Pancreas (tissue), 10 donors: ENCODE measurements around the gene NF1. TPM values are rescaled to one million over a fixed set of nuclear protein-coding genes. Genes with fewer than 3 reads are reported as not detected.

ENCODE experiments used
- ATAC-seq, 4 donors: fragments of 200-7000 bp; cut with Tn5 transposase; one replicate each; pipeline versions ENCODE4 v1.8.0 to v1.9.1; 2020; ENCODE audit warnings: mild to moderate bottlenecking in 4 of 4, moderate library complexity in 4 of 4
- DNase-seq, 6 donors: peaks; one replicate each; pipeline ENCODE4 v3.0.0-alpha.2; 2020
- FAIRE-seq: peaks from 2 replicates; lab custom pipeline; 2012; peaks lifted over from hg19 to GRCh38; lab: Jason Lieb, UNC
- H3K27ac ChIP-seq, 4 donors: fragments of 200-600 bp; sonication (generic); 1 replicate in 3 of 4; 2 replicates in 1 of 4; pipeline versions ENCODE4 v1.5.0 to v1.8.0; 2020
- H3K27me3 ChIP-seq, 4 donors: fragments of 200-600 bp; one replicate each; pipeline ENCODE4 v1.8.0; 2021
- H3K36me3 ChIP-seq, 3 donors: fragments of 200-600 bp; sonication (generic) in 1 of 3; one replicate each; pipeline versions ENCODE4 v1.5.0 to v1.8.0; 2020 to 2021
- H3K4me1 ChIP-seq, 3 donors: fragments of 200-600 bp; one replicate each; pipeline ENCODE4 v1.8.0; 2021
- H3K4me3 ChIP-seq, 4 donors: fragments of 200-600 bp; sonication (generic) in 2 of 4; one replicate each; pipeline versions ENCODE4 v1.5.0 to v1.8.0; 2020 to 2021
- H3K9me3 ChIP-seq, 4 donors: fragments of 200-600 bp; one replicate each; pipeline ENCODE4 v1.8.0; 2021
- CTCF ChIP-seq, 4 donors: fragments of 200-600 bp; sonication (generic) in 3 of 4; IDR thresholded peaks; one replicate each; pipeline versions ENCODE4 v1.5.0 to v1.8.0; 2021; ENCODE audit warnings: antibody characterized with exemption in 4 of 4
- WGBS, 2 donors: extraction: QIAGEN DNeasy Blood & Tissue Kit; methylation state at CpG; one replicate each; pipeline ENCODE4 v1.1.7; 2013; 5-methylcytosine and 5-hydroxymethylcytosine counted together
- intact Hi-C, 3 donors: fragments of 100-400 bp; cut with DNase I; formaldehyde crosslinking; loops; one replicate each; pipeline versions ENCODE4 v1.11.1 to v1.14.2; 2022
- polyA plus RNA-seq, 2 donors: library from polyadenylated mRNA; stranded (reverse); fragments of 200-250 nt; gene quantifications; one replicate each; pipeline ENCODE4 v1.2.3, GENCODE V29; 2013
- total RNA-seq, 6 donors: library from RNA; stranded (reverse); fragmentation: NEBNext Ultra II Directional in 4 of 6; extraction: Animal tissue kit (Norgen Biotek cat#: 25700) in 4 of 6; gene quantifications; one replicate each; pipeline versions ENCODE4 v1.2.1 to v1.2.4, GENCODE V29; 2021 to 2023
- donor health status: healthy with polysubstance abuse.
- donor health status: DM: no; HTN: no; CAD: no; lungs with moderate emphysema.
- donor health status: DM: no; HTN: no; CAD: no.
- donor health status: control.
- donor health status: control.
- donor health status: Bipolar disorder and iron deficiency.
- donor health status: DM: yes; HTN: yes; CAD: no.
- donor health status: DM: no; HTN: no; CAD: no.
- donor health status: DM: no; HTN: no; CAD: no.
- donor health status: DM: yes; HTN: yes; CAD: no.

NF1 gene
- total and polyA plus RNA-seq, 8 donors, result 6.6 to 38.4 (median 27.8) TPM

GRCh38 chr17:31357091-31357490 is 262.3 kb downstream of the NF1 start:
- Histone ChIP-seq H3K27ac (no peak overlapping the region), H3K9me3 (no peaks in the 10 kb centered on the region), H3K36me3 (peaks cover 2 to 30% (median 6%) of the 10 kb centered on the region in 3 donors), H3K4me1 (no peaks in the 10 kb centered on the region), H3K4me3 (no peak overlapping the region), H3K27me3 (no peaks in the 10 kb centered on the region)
- intact Hi-C loops, result no loop called here
- DNase-seq (no peak), FAIRE-seq (no peak), ATAC-seq (no peak)
- TF ChIP-seq CTCF (IDR thresholded peaks at IDR 0.05), result no peak
- WGBS, 2 donors, result 65 to 66% methylated on average over 2 of the region's 2 CpGs

GRCh38 chr17:31357839-31358394 is 263.1 kb downstream of the NF1 start:
- DNase-seq (no peak), ATAC-seq (peak in 1 of 4 donors; percentile 43), FAIRE-seq (no peak)
- Histone ChIP-seq H3K4me3 (no peak overlapping the region), H3K4me1 (no peaks in the 10 kb centered on the region), H3K9me3 (no peaks in the 10 kb centered on the region), H3K27me3 (no peaks in the 10 kb centered on the region), H3K36me3 (peaks cover 0 to 22% (median 2%) of the 10 kb centered on the region in 3 donors), H3K27ac (no peak overlapping the region)
- intact Hi-C loops, result no loop called here
- 75 to 80% methylated on average over 3 of the region's 3 CpGs for WGBS, 2 donors
- no peak for TF ChIP-seq CTCF (IDR thresholded peaks at IDR 0.05)

GRCh38 chr17:31364012-31364411 is 269.2 kb downstream of the NF1 start:
- DNase-seq, result no peak
- TF ChIP-seq CTCF (IDR thresholded peaks at IDR 0.05), result no peak
- intact Hi-C loops, result no loop called here
- H3K9me3 ChIP-seq, result no peaks in the 10 kb centered on the region
- H3K27ac ChIP-seq, result no peak overlapping the region
- H3K27me3 ChIP-seq, result no peaks in the 10 kb centered on the region
- peaks cover 0 to 12% (median 2%) of the 10 kb centered on the region in 3 donors for H3K36me3 ChIP-seq
- H3K4me3 ChIP-seq, result no peak overlapping the region
- FAIRE-seq, result no peak
- WGBS, 2 donors, result 96 to 97% methylated on average over 6 of the region's 6 CpGs
- H3K4me1 ChIP-seq, result no peaks in the 10 kb centered on the region
- no peak for ATAC-seq

- no peaks in the 10 kb centered on the region for H3K4me1 ChIP-seq
- ATAC-seq, result no peak
Observed at GRCh38 chr17:31366088-31366487, 271.3 kb downstream of the NF1 start.

More at GRCh38 chr17:31366088-31366487, 271.3 kb downstream of the NF1 start:
- no peaks in the 10 kb centered on the region for H3K27me3 ChIP-seq
- no peak for FAIRE-seq
- 98% methylated on average over 4 of the region's 4 CpGs for WGBS, 2 donors
- no peak overlapping the region for H3K27ac ChIP-seq
- peaks cover 0 to 4% (median 2%) of the 10 kb centered on the region in 3 donors for H3K36me3 ChIP-seq
- no peaks in the 10 kb centered on the region for H3K9me3 ChIP-seq
- no peak overlapping the region for H3K4me3 ChIP-seq
- no peak for DNase-seq
- intact Hi-C loops, result no loop called here
- no peak for TF ChIP-seq CTCF (IDR thresholded peaks at IDR 0.05)
